Activated CD4-positive, alpha-beta T cell treated with anti-CD3 and anti-CD28 coated beads, Interleukin-2, amount 10 ng/mL, durations not matched to agents 7 days and 5 days (primary cell): ENCODE measurements around the gene GPSM1. TPM values are rescaled to one million over a fixed set of nuclear protein-coding genes. Genes with fewer than 3 reads are reported as not detected.

Source experiments
- CTCF ChIA-PET: fragments of 350-600 bp; sonication (Branson Sonifier 250); formaldehyde crosslinking; loops from one replicate; lab custom pipeline; 2021; ENCODE audit warnings: antibody characterized with exemption; lab: Charles Lee
- POLR2A ChIA-PET: fragments of 350-600 bp; sonication (Branson Sonifier 250); formaldehyde crosslinking; loops from one replicate; lab custom pipeline; 2021; ENCODE audit warnings: antibody characterized with exemption; lab: Charles Lee
- DNase-seq: peaks from one replicate; pipeline ENCODE4 v3.0.0-alpha.2; 2020
- H3K27ac Mint-ChIP-seq: one replicate; pipeline ENCODE4 v1.8.0; 2021; ENCODE audit warnings: mild to moderate bottlenecking, moderate library complexity, mixed read lengths
- H3K27me3 Mint-ChIP-seq: one replicate; pipeline ENCODE4 v1.8.0; 2021; ENCODE audit warnings: mixed read lengths
- H3K36me3 Mint-ChIP-seq: one replicate; pipeline ENCODE4 v1.8.0; 2021; ENCODE audit warnings: low read depth, mixed read lengths
- H3K4me1 Mint-ChIP-seq: one replicate; pipeline ENCODE4 v1.8.0; 2021; ENCODE audit warnings: mixed read lengths
- H3K4me3 Mint-ChIP-seq: one replicate; pipeline ENCODE4 v1.8.0; 2021; ENCODE audit warnings: mild to moderate bottlenecking, moderate library complexity, mixed read lengths
- H3K9me3 Mint-ChIP-seq: one replicate; pipeline ENCODE4 v1.8.0; 2021; ENCODE audit warnings: mixed read lengths
- total RNA-seq, 2 experiments: library from RNA; stranded (reverse); gene quantifications; one replicate each; pipeline ENCODE4 v1.2.3, GENCODE V29; 2021

GPSM1 gene
- total RNA-seq, 2 experiments from 2014 or later = 2.7 to 2.9 TPM

GRCh38 chr9:136352682-136353081 is 25.3 kb downstream of the GPSM1 start:
- DNase-seq = no peak
- Mint-ChIP-seq H3K4me3 (no peak overlapping the region), H3K4me1 (no peaks in the 10 kb centered on the region), H3K9me3 (no peaks in the 10 kb centered on the region), H3K27me3 (no peaks in the 10 kb centered on the region), H3K27ac (no peak overlapping the region), H3K36me3 (no peaks in the 10 kb centered on the region)
- CTCF ChIA-PET = no interaction called here
- POLR2A ChIA-PET = no interaction called here

GRCh38 chr9:136353088-136353487 is 25.7 kb downstream of the GPSM1 start:
- no peaks in the 10 kb centered on the region for H3K9me3 Mint-ChIP-seq
- ChIA-PET POLR2A (no interaction called here), CTCF (interaction anchor here (1.1 kb wide), 1 partner anchor 10 kb away, joined by 3 read pairs; no protein-coding TSS in a partner anchor)
- H3K4me1 Mint-ChIP-seq = no peaks in the 10 kb centered on the region
- H3K4me3 Mint-ChIP-seq = no peak overlapping the region
- H3K36me3 Mint-ChIP-seq = no peaks in the 10 kb centered on the region
- no peak overlapping the region for H3K27ac Mint-ChIP-seq
- no peaks in the 10 kb centered on the region for H3K27me3 Mint-ChIP-seq
- DNase-seq = no peak

GRCh38 chr9:136353757-136354488 is 26.6 kb downstream of the GPSM1 start:
- CTCF ChIA-PET = interaction anchor here (0.7 to 1.1 kb wide), 3 partner anchors 9 to 17 kb away, joined by 3 read pairs; no protein-coding TSS in a partner anchor
- DNase-seq = no peak
- Mint-ChIP-seq H3K36me3 (no peaks in the 10 kb centered on the region), H3K27me3 (no peaks in the 10 kb centered on the region), H3K4me3 (no peak overlapping the region), H3K9me3 (no peaks in the 10 kb centered on the region), H3K27ac (no peak overlapping the region), H3K4me1 (no peaks in the 10 kb centered on the region)
- POLR2A ChIA-PET = no interaction called here

- ChIA-PET CTCF (interaction anchor here (0.7 to 1.1 kb wide), 2 partner anchors 9 to 16 kb away, joined by 3 read pairs; no protein-coding TSS in a partner anchor), POLR2A (no interaction called here)
- Mint-ChIP-seq H3K27me3 (no peaks in the 10 kb centered on the region), H3K36me3 (no peaks in the 10 kb centered on the region), H3K4me3 (no peak overlapping the region), H3K27ac (no peak overlapping the region), H3K9me3 (no peaks in the 10 kb centered on the region), H3K4me1 (no peaks in the 10 kb centered on the region)
- DNase-seq = no peak
These were observed 27.3 kb downstream of the GPSM1 start for GRCh38 chr9:136354592-136355085.

GRCh38 chr9:136355616-136356557 is 28.5 kb downstream of the GPSM1 start:
- POLR2A ChIA-PET = no interaction called here

GRCh38 chr9:136357202-136357725 is 29.9 kb downstream of the GPSM1 start:
- CTCF ChIA-PET = no interaction called here

More at GRCh38 chr9:136355616-136356557, 28.5 kb downstream of the GPSM1 start:
- CTCF ChIA-PET = no interaction called here
- Mint-ChIP-seq H3K4me1 (no peaks in the 10 kb centered on the region), H3K4me3 (no peak overlapping the region), H3K27me3 (no peaks in the 10 kb centered on the region), H3K9me3 (no peaks in the 10 kb centered on the region), H3K36me3 (no peaks in the 10 kb centered on the region), H3K27ac (no peak overlapping the region)
- no peak for DNase-seq

GRCh38 chr9:136358016-136358415 is 30.7 kb downstream of the GPSM1 start:
- H3K36me3 Mint-ChIP-seq = no peaks in the 10 kb centered on the region
- H3K27me3 Mint-ChIP-seq = no peaks in the 10 kb centered on the region
- no peaks in the 10 kb centered on the region for H3K9me3 Mint-ChIP-seq
- no peak overlapping the region for H3K4me3 Mint-ChIP-seq
- ChIA-PET CTCF (no interaction called here), POLR2A (no interaction called here)
- H3K4me1 Mint-ChIP-seq = peaks cover 4% of the 10 kb centered on the region
- no peak for DNase-seq
- H3K27ac Mint-ChIP-seq = no peak overlapping the region

More at GRCh38 chr9:136357202-136357725, 29.9 kb downstream of the GPSM1 start:
- POLR2A ChIA-PET = no interaction called here
- no peak for DNase-seq
- Mint-ChIP-seq H3K4me1 (no peaks in the 10 kb centered on the region), H3K27ac (no peak overlapping the region), H3K36me3 (no peaks in the 10 kb centered on the region), H3K27me3 (no peaks in the 10 kb centered on the region), H3K9me3 (no peaks in the 10 kb centered on the region), H3K4me3 (no peak overlapping the region)

GRCh38 chr9:136358888-136359287 is 31.5 kb downstream of the GPSM1 start:
- Mint-ChIP-seq H3K4me3 (no peak overlapping the region), H3K27me3 (no peaks in the 10 kb centered on the region), H3K4me1 (peaks cover 4% of the 10 kb centered on the region), H3K27ac (no peak overlapping the region), H3K36me3 (no peaks in the 10 kb centered on the region), H3K9me3 (no peaks in the 10 kb centered on the region)
- DNase-seq = no peak
- CTCF ChIA-PET = no interaction called here
- POLR2A ChIA-PET = no interaction called here

GRCh38 chr9:136359774-136360718 is 32.7 kb downstream of the GPSM1 start:
- CTCF ChIA-PET = no interaction called here
- DNase-seq = no peak
- no peak overlapping the region for H3K27ac Mint-ChIP-seq
- POLR2A ChIA-PET = no interaction called here
- no peaks in the 10 kb centered on the region for H3K9me3 Mint-ChIP-seq
- no peak overlapping the region for H3K4me3 Mint-ChIP-seq
- no peaks in the 10 kb centered on the region for H3K27me3 Mint-ChIP-seq
- no peaks in the 10 kb centered on the region for H3K36me3 Mint-ChIP-seq
- peaks cover 4% of the 10 kb centered on the region for H3K4me1 Mint-ChIP-seq

GRCh38 chr9:136361047-136361753 is 33.9 kb downstream of the GPSM1 start:
- H3K4me1 Mint-ChIP-seq = peaks cover 4% of the 10 kb centered on the region
- no peak overlapping the region for H3K27ac Mint-ChIP-seq
- ChIA-PET POLR2A (no interaction called here), CTCF (interaction anchor here (2.1 kb wide), 1 partner anchor 14 kb away, joined by 4 read pairs; no protein-coding TSS in a partner anchor)
- no peaks in the 10 kb centered on the region for H3K36me3 Mint-ChIP-seq
- no peaks in the 10 kb centered on the region for H3K27me3 Mint-ChIP-seq
- H3K4me3 Mint-ChIP-seq = no peak overlapping the region
- no peak for DNase-seq
- no peaks in the 10 kb centered on the region for H3K9me3 Mint-ChIP-seq

GRCh38 chr9:136361754-136362449 is 34.6 kb downstream of the GPSM1 start:
- Mint-ChIP-seq H3K4me3 (no peak overlapping the region), H3K27ac (no peak overlapping the region), H3K27me3 (no peaks in the 10 kb centered on the region), H3K4me1 (peaks cover 4% of the 10 kb centered on the region), H3K9me3 (no peaks in the 10 kb centered on the region), H3K36me3 (no peaks in the 10 kb centered on the region)
- POLR2A ChIA-PET = no interaction called here
- CTCF ChIA-PET = interaction anchor here (1.3 to 5.2 kb wide), 5 partner anchors 8 to 39 kb away, joined by 3 to 106 read pairs (median 12); no protein-coding TSS in a partner anchor
- no peak for DNase-seq
